Mesendoderm (in vitro differentiated cells): Measurements from ENCODE around the gene SMTN.
A peak's percentile ranks its signal among the peaks of the same experiment; 100 is the strongest.

Experiments used
- DNase-seq: peaks from one replicate; pipeline ENCODE4 v3.0.0; 2013
- H2AK5ac ChIP-seq: 2 replicates; pipeline ENCODE4 v1.6.1; 2013; ENCODE audit warnings: low read length, inconsistent platforms
- H2BK120ac ChIP-seq: 2 replicates; pipeline ENCODE4 v1.6.1; 2013; ENCODE audit warnings: low read depth, mild to moderate bottlenecking, low read length, moderate library complexity, mixed read lengths
- H2BK15ac ChIP-seq: replicated peaks from 2 replicates; pipeline ENCODE4 v1.6.1; 2013; ENCODE audit warnings: low read depth, mild to moderate bottlenecking, moderate library complexity
- H2BK5ac ChIP-seq: 2 replicates; pipeline ENCODE4 v1.6.1; 2013; ENCODE audit warnings: low read length, inconsistent platforms
- H3K18ac ChIP-seq: 2 replicates; pipeline ENCODE4 v1.6.1; 2013; ENCODE audit warnings: mild to moderate bottlenecking, low read length, mixed read lengths
- H3K23ac ChIP-seq: one replicate; pipeline ENCODE4 v1.6.1; 2013; ENCODE audit warnings: low read length
- H3K27ac ChIP-seq: 2 replicates; pipeline ENCODE4 v1.5.1; 2013; ENCODE audit warnings: low read depth, mild to moderate bottlenecking, inconsistent platforms, low read length, moderate library complexity
- H3K27me3 ChIP-seq: 2 replicates; pipeline ENCODE4 v1.6.1; 2013; ENCODE audit warnings: low read length, control low read depth, mild to moderate bottlenecking, inconsistent platforms; ENCODE audit not compliant: insufficient read depth, poor library complexity
- H3K36me3 ChIP-seq: 2 replicates; pipeline ENCODE4 v1.6.1; 2013; ENCODE audit warnings: low read length, inconsistent platforms; ENCODE audit not compliant: control insufficient read depth, insufficient read depth
- H3K4ac ChIP-seq: one replicate; pipeline ENCODE4 v1.6.1; 2013; ENCODE audit warnings: low read depth, mild to moderate bottlenecking, low read length, moderate library complexity
- H3K4me1 ChIP-seq: 2 replicates; pipeline ENCODE4 v1.6.1; 2013; ENCODE audit warnings: low read depth, low read length, inconsistent platforms; ENCODE audit not compliant: control insufficient read depth
- H3K4me2 ChIP-seq: 2 replicates; pipeline ENCODE4 v1.6.1; 2013; ENCODE audit warnings: low read length
- H3K4me3 ChIP-seq: 2 replicates; pipeline ENCODE4 v1.5.1; 2013; ENCODE audit warnings: mild to moderate bottlenecking, low read length
- H3K56ac ChIP-seq: one replicate; pipeline ENCODE4 v1.6.1; 2013; ENCODE audit warnings: low read length
- H3K79me1 ChIP-seq: 2 replicates; pipeline ENCODE4 v1.6.1; 2013; ENCODE audit warnings: low read length, inconsistent platforms
- H3K79me2 ChIP-seq: 2 replicates; pipeline ENCODE4 v1.6.1; 2013; ENCODE audit warnings: mild to moderate bottlenecking, low read length; ENCODE audit not compliant: control insufficient read depth, insufficient read depth
- H3K9ac ChIP-seq: 2 replicates; pipeline ENCODE4 v1.6.1; 2013; ENCODE audit warnings: low read length, inconsistent platforms
- H4K5ac ChIP-seq: one replicate; pipeline ENCODE4 v1.6.1; 2013; ENCODE audit warnings: low read length
- H4K8ac ChIP-seq: one replicate; pipeline ENCODE4 v1.6.1; 2013; ENCODE audit warnings: low read depth, mild to moderate bottlenecking, control low read depth, low read length, moderate library complexity
- WGBS: extraction: QIAGEN DNeasy Blood & Tissue Kit; methylation state at CpG from one replicate; pipeline ENCODE4 v1.1.7; 2013; ENCODE audit warnings: low lambda C conversion rate, missing lambda C conversion rate; ENCODE audit not compliant: insufficient coverage; ENCODE audit errors: extremely low coverage; 5-methylcytosine and 5-hydroxymethylcytosine counted together

Gene SMTN

DNA sequence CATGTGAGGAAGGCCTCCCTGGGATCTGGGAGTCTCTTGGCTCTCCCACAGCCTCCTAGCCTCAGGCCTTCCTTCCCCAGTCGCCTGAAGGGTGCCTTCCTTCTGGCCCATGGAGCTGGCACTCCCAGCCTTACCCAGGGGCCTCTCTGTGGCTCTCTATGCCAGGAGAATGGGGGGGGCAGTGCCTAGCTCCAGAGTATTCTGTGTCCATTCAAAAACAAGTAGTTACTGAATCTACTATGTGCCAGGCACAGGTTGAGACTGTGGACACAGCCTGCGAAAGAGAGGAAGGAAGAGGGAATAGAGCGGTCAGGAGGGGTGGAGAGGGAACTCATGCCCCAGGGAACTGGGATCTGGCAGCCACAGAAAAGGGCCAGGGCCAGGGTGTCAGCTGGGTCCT is 61.9 kb downstream of the SMTN start:
- H3K27me3 ChIP-seq: no peaks in the 10 kb centered on the region

GRCh38 chr22:31143537-31143936 is 62.4 kb downstream of the SMTN start:
- Histone ChIP-seq H3K4me3 (no peak overlapping the region), H3K4me2 (no peak overlapping the region), H3K27me3 (no peaks in the 10 kb centered on the region), H2BK120ac (no peak overlapping the region), H4K8ac (no peak overlapping the region), H2AK5ac (no peak overlapping the region), H3K56ac (no peak overlapping the region), H2BK15ac (no peak overlapping the region), H3K9ac (no peak overlapping the region), H3K4me1 (peaks cover 4% of the 10 kb centered on the region), H4K5ac (no peak overlapping the region), H3K23ac (no peak overlapping the region), H3K79me1 (peaks cover 5% of the 10 kb centered on the region), H3K36me3 (no peaks in the 10 kb centered on the region), H3K27ac (no peak overlapping the region), H3K4ac (no peak overlapping the region), H3K18ac (no peak overlapping the region), H3K79me2 (peaks cover 8% of the 10 kb centered on the region), H2BK5ac (no peak overlapping the region)
- WGBS: no CpG with 5 or more reads among the region's 3 CpGs
- no peak for DNase-seq

More for the DNA sequence above, 61.9 kb downstream of the SMTN start:
- Histone ChIP-seq H3K4me1 (peaks cover 4% of the 10 kb centered on the region), H3K36me3 (no peaks in the 10 kb centered on the region), H3K27ac (no peak overlapping the region), H2AK5ac (no peak overlapping the region), H3K4me3 (no peak overlapping the region), H3K79me1 (peaks cover 7% of the 10 kb centered on the region), H2BK15ac (no peak overlapping the region), H4K5ac (no peak overlapping the region), H3K18ac (no peak overlapping the region), H3K56ac (no peak overlapping the region), H3K4ac (no peak overlapping the region), H3K4me2 (no peak overlapping the region), H2BK120ac (no peak overlapping the region), H3K79me2 (peaks cover 11% of the 10 kb centered on the region), H3K9ac (no peak overlapping the region), H4K8ac (no peak overlapping the region), H3K23ac (no peak overlapping the region), H2BK5ac (no peak overlapping the region)
- DNase-seq: no peak
- no CpG with 5 or more reads among the region's 3 CpGs for WGBS

DNA sequence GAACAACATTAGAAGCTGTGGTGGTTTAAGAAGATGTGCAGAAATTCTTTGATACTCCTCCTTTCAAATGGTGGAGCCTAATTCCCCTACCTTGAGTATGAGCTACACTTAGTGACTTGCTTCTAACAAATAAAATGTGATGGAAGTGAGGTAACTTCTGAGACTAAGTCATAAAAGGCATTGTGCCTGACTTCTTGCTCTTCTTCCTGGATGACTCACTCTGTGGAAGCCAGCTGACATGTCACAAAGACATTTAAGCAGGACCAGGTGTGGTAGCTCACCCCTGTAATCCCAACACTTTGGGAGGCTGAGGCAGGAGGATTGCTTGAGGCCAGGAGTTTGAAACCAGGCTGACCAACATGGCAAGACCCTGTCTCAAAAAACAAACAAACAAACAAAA is 63.1 kb downstream of the SMTN start:
- H3K23ac ChIP-seq: no peak overlapping the region
- H4K8ac ChIP-seq: no peak overlapping the region
- H3K18ac ChIP-seq: no peak overlapping the region
- H2AK5ac ChIP-seq: no peak overlapping the region
- no peak overlapping the region for H2BK15ac ChIP-seq
- H3K4me2 ChIP-seq: no peak overlapping the region
- no peak overlapping the region for H2BK120ac ChIP-seq
- no peak overlapping the region for H3K9ac ChIP-seq
- no peak overlapping the region for H3K27ac ChIP-seq
- H3K27me3 ChIP-seq: no peaks in the 10 kb centered on the region
- H2BK5ac ChIP-seq: no peak overlapping the region
- H3K4me1 ChIP-seq: peaks cover 4% of the 10 kb centered on the region
- H3K4ac ChIP-seq: no peak overlapping the region
- peaks cover 5% of the 10 kb centered on the region for H3K79me2 ChIP-seq
- no peak overlapping the region for H3K4me3 ChIP-seq
- no peak for DNase-seq
- no peak overlapping the region for H4K5ac ChIP-seq
- no peaks in the 10 kb centered on the region for H3K36me3 ChIP-seq
- H3K79me1 ChIP-seq: no peaks in the 10 kb centered on the region
- no peak overlapping the region for H3K56ac ChIP-seq

GRCh38 chr22:31148488-31148887 is 67.4 kb downstream of the SMTN start:
- no peaks in the 10 kb centered on the region for H3K4me1 ChIP-seq
- H2AK5ac ChIP-seq: no peak overlapping the region
- H3K4me3 ChIP-seq: no peak overlapping the region
- no peak overlapping the region for H3K18ac ChIP-seq
- H2BK15ac ChIP-seq: no peak overlapping the region
- no peak overlapping the region for H3K23ac ChIP-seq
- no peak overlapping the region for H4K8ac ChIP-seq
- no peaks in the 10 kb centered on the region for H3K79me1 ChIP-seq
- WGBS: no CpG with 5 or more reads among the region's 1 CpG
- H3K79me2 ChIP-seq: no peaks in the 10 kb centered on the region
- DNase-seq: no peak
- no peak overlapping the region for H3K4me2 ChIP-seq
- no peak overlapping the region for H3K9ac ChIP-seq
- H3K56ac ChIP-seq: peak overlapping the region; percentile 7
- H2BK5ac ChIP-seq: no peak overlapping the region
- H3K27me3 ChIP-seq: no peaks in the 10 kb centered on the region
- no peak overlapping the region for H3K27ac ChIP-seq
- no peak overlapping the region for H4K5ac ChIP-seq
- no peak overlapping the region for H3K4ac ChIP-seq
- no peak overlapping the region for H2BK120ac ChIP-seq
- H3K36me3 ChIP-seq: no peaks in the 10 kb centered on the region

GRCh38 chr22:31148953-31149627 is 68.0 kb downstream of the SMTN start:
- Histone ChIP-seq H2BK5ac (no peak overlapping the region), H4K5ac (no peak overlapping the region), H3K4ac (no peak overlapping the region), H3K79me1 (no peaks in the 10 kb centered on the region), H2AK5ac (no peak overlapping the region), H3K4me3 (no peak overlapping the region), H2BK15ac (no peak overlapping the region), H3K27me3 (no peaks in the 10 kb centered on the region), H3K4me2 (no peak overlapping the region), H3K36me3 (no peaks in the 10 kb centered on the region), H3K79me2 (no peaks in the 10 kb centered on the region), H4K8ac (no peak overlapping the region), H3K56ac (peak overlapping the region; percentile 42), H3K23ac (no peak overlapping the region), H3K27ac (no peak overlapping the region), H3K4me1 (no peaks in the 10 kb centered on the region), H3K9ac (no peak overlapping the region), H3K18ac (no peak overlapping the region), H2BK120ac (no peak overlapping the region)
- peak; percentile 89 for DNase-seq
- no CpG with 5 or more reads among the region's 5 CpGs for WGBS

DNA sequence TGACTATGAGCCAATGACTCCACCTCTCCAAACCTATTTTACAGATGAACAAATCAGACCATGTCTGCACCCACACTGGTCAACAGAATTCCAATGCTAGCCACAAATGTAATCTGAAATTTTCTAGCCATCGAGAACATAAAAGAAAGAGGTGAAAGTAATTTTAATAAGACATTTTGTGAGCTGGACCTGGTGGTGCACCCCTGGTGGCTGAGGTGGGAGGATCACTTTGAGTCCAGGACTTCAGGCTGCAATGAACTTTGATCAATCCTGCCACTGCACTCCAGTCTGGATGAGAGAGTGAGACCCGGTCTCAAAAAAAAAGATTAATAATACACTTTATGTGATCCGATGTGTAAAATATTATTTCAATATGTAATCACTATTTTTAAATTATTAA is 69.5 kb downstream of the SMTN start:
- Histone ChIP-seq H3K18ac (no peak overlapping the region), H3K4ac (no peak overlapping the region), H2BK5ac (no peak overlapping the region), H3K4me1 (no peaks in the 10 kb centered on the region), H3K4me3 (no peak overlapping the region), H3K27me3 (no peaks in the 10 kb centered on the region), H3K36me3 (no peaks in the 10 kb centered on the region), H3K79me1 (no peaks in the 10 kb centered on the region), H4K5ac (no peak overlapping the region), H3K79me2 (no peaks in the 10 kb centered on the region), H3K27ac (no peak overlapping the region), H2AK5ac (no peak overlapping the region), H3K56ac (no peak overlapping the region), H3K23ac (no peak overlapping the region), H3K4me2 (no peak overlapping the region), H3K9ac (no peak overlapping the region), H2BK15ac (no peak overlapping the region), H4K8ac (no peak overlapping the region), H2BK120ac (no peak overlapping the region)
- WGBS: no CpG with 5 or more reads among the region's 3 CpGs
- DNase-seq: no peak
